A549 (cell line): Measurements from ENCODE around the gene MT2A. TPM values are rescaled to one million over a fixed set of nuclear protein-coding genes. Genes with fewer than 3 reads are reported as not detected.

Source experiments
- ATAC-seq, 2 experiments: fragments of 200-7000 bp in 1 of 2; fragments of >200 bp in 1 of 2; cut with Nextera tagmentation in 1 of 2; cut with Tn5 transposase in 1 of 2; 3 replicates each; pipeline versions ENCODE4 v1.8.0 to v1.9.1; 2018 to 2020; ENCODE audit warnings: mild to moderate bottlenecking in 1 of 2, moderate library complexity in 1 of 2
- CTCF ChIA-PET: fragments of 300-600 bp; sonication (Branson Sonifier 250); formaldehyde crosslinking; extraction: SDS; loops from one replicate; lab custom pipeline; 2021; ENCODE audit warnings: antibody characterized with exemption, inconsistent platforms; lab: Yijun Ruan, JAX
- POLR2A ChIA-PET: fragments of 350-600 bp; formaldehyde crosslinking; extraction: SDS; loops from one replicate; lab custom pipeline; 2021; ENCODE audit warnings: antibody characterized with exemption, inconsistent platforms; lab: Yijun Ruan, JAX
- DNase-seq, 2 experiments: peaks; one replicate each; pipeline versions ENCODE4 v3.0.0 to v3.0.0-alpha.2; 2011 to 2016; ENCODE audit warnings: low read depth in 1 of 2, low spot score in 1 of 2
- FAIRE-seq: peaks from 2 replicates; lab custom pipeline; 2011; peaks lifted over from hg19 to GRCh38; lab: Jason Lieb, UNC
- H3K27ac ChIP-seq, 2 experiments: fragments of >200 bp; sonication (Bioruptor Twin); formaldehyde crosslinking; 3 replicates each; pipeline ENCODE4 v1.5.1; 2016 to 2017
- H3K4me1 ChIP-seq: fragments of >200 bp; sonication (Bioruptor Twin); formaldehyde crosslinking; 3 replicates; pipeline ENCODE4 v1.6.1; 2016
- H3K4me2 ChIP-seq: fragments of >200 bp; sonication (Bioruptor Twin); formaldehyde crosslinking; 3 replicates; pipeline ENCODE4 v1.6.1; 2016
- H3K4me3 ChIP-seq: fragments of >200 bp; sonication (Bioruptor Twin); formaldehyde crosslinking; 3 replicates; pipeline ENCODE4 v1.5.1; 2016
- H3K9me3 ChIP-seq: fragments of >200 bp; sonication (Bioruptor Twin); formaldehyde crosslinking; 3 replicates; pipeline ENCODE4 v1.6.1; 2016
- CBX8 ChIP-seq: fragments of 200-600 bp; sonication (generic); IDR thresholded peaks from 2 replicates; pipeline ENCODE4 v1.6.1; 2016
- CHD2 ChIP-seq: fragments of 150-350 bp; IDR thresholded peaks from 2 replicates; pipeline ENCODE4 v1.6.1; 2014; ENCODE audit warnings: low read length; ENCODE audit not compliant: partially characterized antibody
- EHF ChIP-seq: fragments of 250-450 bp; sonication (Bioruptor Pico); IDR thresholded peaks from 2 replicates; pipeline ENCODE4 v1.5.0; 2020; ENCODE audit warnings: mild to moderate bottlenecking
- ELK1 ChIP-seq: fragments of 150-350 bp; IDR thresholded peaks from 2 replicates; pipeline ENCODE4 v1.6.1; 2014; ENCODE audit warnings: low read depth, mild to moderate bottlenecking, low read length
- FOSL2 ChIP-seq, 2 experiments: fragments of 450-650 bp in 1 of 2; fragments of >200 bp in 1 of 2; sonication (Bioruptor Twin) in 1 of 2; formaldehyde crosslinking; IDR thresholded peaks; 2 replicates each; pipeline versions ENCODE4 v1.5.0 to v1.6.1; 2016 to 2020; ENCODE audit warnings: mild to moderate bottlenecking in 1 of 2, moderate library complexity in 1 of 2
- FOXS1 ChIP-seq: fragments of 250-450 bp; sonication (Bioruptor Pico); IDR thresholded peaks from 2 replicates; pipeline ENCODE4 v1.5.0; 2020; ENCODE audit warnings: mild to moderate bottlenecking, moderate library complexity
- GATA3 ChIP-seq: IDR thresholded peaks from 2 replicates; pipeline ENCODE4 v1.6.1; 2012; ENCODE audit warnings: borderline replicate concordance
- HDAC2 ChIP-seq: fragments of 200-600 bp; sonication (generic); IDR thresholded peaks from 2 replicates; pipeline ENCODE4 v1.6.1; 2016
- HES2 ChIP-seq: fragments of >200 bp; sonication (Bioruptor Twin); formaldehyde crosslinking; IDR thresholded peaks from 2 replicates; pipeline ENCODE4 v1.6.1; 2016
- HMGXB4 ChIP-seq: fragments of 250-450 bp; sonication (Bioruptor Pico); IDR thresholded peaks from 2 replicates; pipeline ENCODE4 v1.5.0; 2021; ENCODE audit warnings: mild to moderate bottlenecking, moderate library complexity, borderline replicate concordance
- JUNB ChIP-seq: fragments of >200 bp; sonication (Bioruptor Twin); formaldehyde crosslinking; IDR thresholded peaks from 2 replicates; pipeline ENCODE4 v1.6.1; 2016
- KDM5A ChIP-seq: fragments of 200-600 bp; sonication (generic); IDR thresholded peaks from 2 replicates; pipeline ENCODE4 v1.6.1; 2016; ENCODE audit warnings: antibody characterized with exemption, mild to moderate bottlenecking
- MAFK ChIP-seq: fragments of 450-650 bp; IDR thresholded peaks from 2 replicates; pipeline ENCODE4 v1.6.1; 2014; ENCODE audit not compliant: partially characterized antibody
- MYC ChIP-seq: IDR thresholded peaks from 2 replicates; pipeline ENCODE4 v1.6.1; 2012; ENCODE audit warnings: mild to moderate bottlenecking, inconsistent platforms, low read length, improper control_type of control experiment, borderline replicate concordance
- RARB ChIP-seq: fragments of 250-450 bp; sonication (Bioruptor Pico); IDR thresholded peaks from 2 replicates; pipeline ENCODE4 v1.8.0; 2021; ENCODE audit warnings: mild to moderate bottlenecking, moderate library complexity
- RCOR1 ChIP-seq: fragments of 150-350 bp; IDR thresholded peaks from 2 replicates; pipeline ENCODE4 v1.6.1; 2014; ENCODE audit warnings: antibody characterized with exemption, low read length, low read depth
- RFX5 ChIP-seq: fragments of 450-650 bp; IDR thresholded peaks from 2 replicates; pipeline ENCODE4 v1.7.1; 2014; ENCODE audit warnings: antibody characterized with exemption, mild to moderate bottlenecking, moderate library complexity
- RNF2 ChIP-seq: fragments of 200-600 bp; sonication (generic); IDR thresholded peaks from 2 replicates; pipeline ENCODE4 v1.6.1; 2016; ENCODE audit warnings: low read depth, mild to moderate bottlenecking, antibody characterized with exemption, moderate library complexity, borderline replicate concordance
- TFCP2L1 ChIP-seq: fragments of 250-450 bp; sonication (Bioruptor Pico); IDR thresholded peaks from 2 replicates; pipeline ENCODE4 v1.5.0; 2021; ENCODE audit warnings: mild to moderate bottlenecking
- TP53 ChIP-seq: fragments of 250-450 bp; sonication (Bioruptor Pico); IDR thresholded peaks from 2 replicates; pipeline ENCODE4 v1.5.0; 2021; ENCODE audit warnings: mild to moderate bottlenecking, moderate library complexity
- ZNF302 ChIP-seq: fragments of 250-450 bp; sonication (Bioruptor Pico); IDR thresholded peaks from 2 replicates; pipeline ENCODE4 v1.9.0; 2021; ENCODE audit warnings: inconsistent platforms, mild to moderate bottlenecking, moderate library complexity
- ZSCAN20 ChIP-seq: fragments of 250-450 bp; sonication (Bioruptor Pico); IDR thresholded peaks from 2 replicates; pipeline ENCODE4 v1.8.0; 2022; ENCODE audit warnings: mild to moderate bottlenecking, moderate library complexity
- WGBS: methylation state at CpG from one replicate; pipeline ENCODE4 v1.1.6; 2017; ENCODE audit errors: missing lambda C conversion rate; 5-methylcytosine and 5-hydroxymethylcytosine counted together
- polyA plus RNA-seq, 4 experiments: library from polyadenylated mRNA; depleted of rRNA in 3 of 4; stranded (reverse); fragments of >200 nt; fragmentation: RNase III in 1 of 4; extraction: RNeasy Plus Mini Kit Qiagen cat#74134 plus additional on column Dnase treatment in 1 of 4; gene quantifications; 2 replicates in 3 of 4; 3 replicates in 1 of 4; pipeline ENCODE4 v1.2.3, GENCODE V29; 2011 to 2017
- TF ChIP-seq, protein P1 (sequence below): IDR thresholded peaks from 2 replicates; pipeline ENCODE4 v1.6.1; 2012; ENCODE audit warnings: low read depth, borderline replicate concordance
- TF ChIP-seq, protein P2 (sequence below): fragments of 200-600 bp; sonication (generic); IDR thresholded peaks from 2 replicates; pipeline ENCODE4 v1.6.1; 2016; ENCODE audit warnings: antibody characterized with exemption, mild to moderate bottlenecking, moderate library complexity
- TF ChIP-seq, protein P3 (sequence below): fragments of >200 bp; sonication (Bioruptor Twin); formaldehyde crosslinking; IDR thresholded peaks from 3 replicates; pipeline ENCODE4 v1.6.1; 2016

The MT2A gene
- polyA plus RNA-seq, 2 of the 4 experiments (the other 2 are of a cell fraction): 39.1 to 305 TPM

GRCh38 chr16:56611281-56611833 lies 3.0 kb downstream of the MT2A start:
- ChIA-PET CTCF (interaction anchor here (0.6 to 19.7 kb wide), 9 partner anchors 10 to 184 kb away, joined by 3 to 340 read pairs (median 4); partner anchors contain the start of genes MT1A, MT1B and MT1F), POLR2A (interaction anchor here (0.8 to 10.8 kb wide), 3 partner anchors 16 to 73 kb away, joined by 3 to 185 read pairs (median 33); partner anchors contain the start of gene MT1X)
- peak overlapping the region; percentile 81 for H3K4me2 ChIP-seq
- no peak overlapping the region for H3K4me3 ChIP-seq
- no peak for FAIRE-seq
- no peaks in the 10 kb centered on the region for H3K9me3 ChIP-seq
- H3K27ac ChIP-seq: peak overlapping the region; percentile 93 to 96
- WGBS: 70% methylated on average over 2 of the region's 2 CpGs
- no peak for ATAC-seq
- peaks cover 63% of the 10 kb centered on the region for H3K4me1 ChIP-seq
- DNase-seq: peak in 1 of 2 experiments; percentile 36
- TF ChIP-seq, protein P1, sequence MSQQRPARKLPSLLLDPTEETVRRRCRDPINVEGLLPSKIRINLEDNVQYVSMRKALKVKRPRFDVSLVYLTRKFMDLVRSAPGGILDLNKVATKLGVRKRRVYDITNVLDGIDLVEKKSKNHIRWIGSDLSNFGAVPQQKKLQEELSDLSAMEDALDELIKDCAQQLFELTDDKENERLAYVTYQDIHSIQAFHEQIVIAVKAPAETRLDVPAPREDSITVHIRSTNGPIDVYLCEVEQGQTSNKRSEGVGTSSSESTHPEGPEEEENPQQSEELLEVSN: no peak
- TF ChIP-seq HES2 (no peak), CBX8 (no peak), RARB (CRISPR knock-in tag) (no peak), GATA3 (no peak), TP53 (CRISPR knock-in tag) (no peak), CHD2 (no peak)
- TF ChIP-seq, protein P2, sequence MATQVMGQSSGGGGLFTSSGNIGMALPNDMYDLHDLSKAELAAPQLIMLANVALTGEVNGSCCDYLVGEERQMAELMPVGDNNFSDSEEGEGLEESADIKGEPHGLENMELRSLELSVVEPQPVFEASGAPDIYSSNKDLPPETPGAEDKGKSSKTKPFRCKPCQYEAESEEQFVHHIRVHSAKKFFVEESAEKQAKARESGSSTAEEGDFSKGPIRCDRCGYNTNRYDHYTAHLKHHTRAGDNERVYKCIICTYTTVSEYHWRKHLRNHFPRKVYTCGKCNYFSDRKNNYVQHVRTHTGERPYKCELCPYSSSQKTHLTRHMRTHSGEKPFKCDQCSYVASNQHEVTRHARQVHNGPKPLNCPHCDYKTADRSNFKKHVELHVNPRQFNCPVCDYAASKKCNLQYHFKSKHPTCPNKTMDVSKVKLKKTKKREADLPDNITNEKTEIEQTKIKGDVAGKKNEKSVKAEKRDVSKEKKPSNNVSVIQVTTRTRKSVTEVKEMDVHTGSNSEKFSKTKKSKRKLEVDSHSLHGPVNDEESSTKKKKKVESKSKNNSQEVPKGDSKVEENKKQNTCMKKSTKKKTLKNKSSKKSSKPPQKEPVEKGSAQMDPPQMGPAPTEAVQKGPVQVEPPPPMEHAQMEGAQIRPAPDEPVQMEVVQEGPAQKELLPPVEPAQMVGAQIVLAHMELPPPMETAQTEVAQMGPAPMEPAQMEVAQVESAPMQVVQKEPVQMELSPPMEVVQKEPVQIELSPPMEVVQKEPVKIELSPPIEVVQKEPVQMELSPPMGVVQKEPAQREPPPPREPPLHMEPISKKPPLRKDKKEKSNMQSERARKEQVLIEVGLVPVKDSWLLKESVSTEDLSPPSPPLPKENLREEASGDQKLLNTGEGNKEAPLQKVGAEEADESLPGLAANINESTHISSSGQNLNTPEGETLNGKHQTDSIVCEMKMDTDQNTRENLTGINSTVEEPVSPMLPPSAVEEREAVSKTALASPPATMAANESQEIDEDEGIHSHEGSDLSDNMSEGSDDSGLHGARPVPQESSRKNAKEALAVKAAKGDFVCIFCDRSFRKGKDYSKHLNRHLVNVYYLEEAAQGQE: no peak

GRCh38 chr16:56613706-56614105 lies 5.3 kb downstream of the MT2A start:
- H3K27ac ChIP-seq: peak overlapping the region in 1 of 2 experiments; percentile 7; a peak in 3 of 6 replicates
- TF ChIP-seq HMGXB4 (CRISPR knock-in tag) (no peak), MYC (no peak), HDAC2 (no peak), MAFK (no peak), TFCP2L1 (CRISPR knock-in tag) (no peak), FOXS1 (CRISPR knock-in tag) (no peak), JUNB (no peak), ZSCAN20 (CRISPR knock-in tag) (no peak), KDM5A (no peak), RCOR1 (no peak), RNF2 (no peak), ZNF302 (CRISPR knock-in tag) (no peak), EHF (CRISPR knock-in tag) (no peak), ELK1 (no peak), RFX5 (no peak), FOSL2 (IDR thresholded peaks at IDR 0.05) (no peak), FOSL2 (CRISPR knock-in tag; IDR thresholded peaks at IDR 0.05) (no peak), CHD2 (no peak)
- TF ChIP-seq, protein P3, sequence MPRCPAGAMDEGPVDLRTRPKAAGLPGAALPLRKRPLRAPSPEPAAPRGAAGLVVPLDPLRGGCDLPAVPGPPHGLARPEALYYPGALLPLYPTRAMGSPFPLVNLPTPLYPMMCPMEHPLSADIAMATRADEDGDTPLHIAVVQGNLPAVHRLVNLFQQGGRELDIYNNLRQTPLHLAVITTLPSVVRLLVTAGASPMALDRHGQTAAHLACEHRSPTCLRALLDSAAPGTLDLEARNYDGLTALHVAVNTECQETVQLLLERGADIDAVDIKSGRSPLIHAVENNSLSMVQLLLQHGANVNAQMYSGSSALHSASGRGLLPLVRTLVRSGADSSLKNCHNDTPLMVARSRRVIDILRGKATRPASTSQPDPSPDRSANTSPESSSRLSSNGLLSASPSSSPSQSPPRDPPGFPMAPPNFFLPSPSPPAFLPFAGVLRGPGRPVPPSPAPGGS: no peak
- TF ChIP-seq, all 56 proteins: peak for 0
- H3K4me3 ChIP-seq: no peak overlapping the region
- ATAC-seq: no peak
- ChIA-PET CTCF (interaction anchor here (1.5 to 19.7 kb wide), 4 partner anchors 10 to 88 kb away, joined by 3 to 340 read pairs (median 8); partner anchors contain the start of genes MT1A, MT1B and MT1F), POLR2A (no interaction called here)
- DNase-seq: no peak
- H3K4me2 ChIP-seq: peak overlapping the region; percentile 38; the same call in 1 of the 3 replicates
- FAIRE-seq: no peak
- H3K4me1 ChIP-seq: peaks cover 46% of the 10 kb centered on the region
- H3K9me3 ChIP-seq: no peaks in the 10 kb centered on the region
